Testis (tissue), 3 donors: ENCODE measurements around the gene SLC38A7. TPM values are rescaled to one million over a fixed set of nuclear protein-coding genes. Genes with fewer than 3 reads are reported as not detected.

Experiments used
- DNase-seq: peaks from one replicate; pipeline ENCODE4 v3.0.0-alpha.2; 2019
- H3K27ac ChIP-seq, 2 donors: fragments of 200-600 bp; sonication (generic); one replicate each; pipeline ENCODE4 v1.5.1; 2019
- H3K27me3 ChIP-seq: fragments of 200-600 bp; sonication (generic); one replicate; pipeline ENCODE4 v1.5.1; 2019
- H3K36me3 ChIP-seq: fragments of 200-600 bp; sonication (generic); one replicate; pipeline ENCODE4 v1.5.1; 2017; ENCODE audit warnings: low read depth; ENCODE audit errors: missing control alignments
- H3K4me1 ChIP-seq: fragments of 200-600 bp; sonication (generic); one replicate; pipeline ENCODE4 v1.5.1; 2019
- H3K4me3 ChIP-seq, 2 donors: fragments of 200-600 bp; sonication (generic); one replicate each; pipeline ENCODE4 v1.5.1; 2017 to 2019
- H3K9me3 ChIP-seq: fragments of 200-600 bp; sonication (generic); one replicate; pipeline ENCODE4 v1.5.1; 2017
- POLR2A ChIP-seq: fragments of 450-650 bp; IDR thresholded peaks from one replicate; pipeline ENCODE4 v1.6.1; 2017; ENCODE audit warnings: antibody characterized with exemption, mild to moderate bottlenecking, moderate library complexity
- WGBS, 2 donors: methylation state at CpG; one replicate each; pipeline ENCODE4 v1.1.5; 2018; 5-methylcytosine and 5-hydroxymethylcytosine counted together
- intact Hi-C: fragments of 100-400 bp; cut with DNase I; formaldehyde crosslinking; loops from one replicate; pipeline ENCODE4 v1.15.1; 2023; ENCODE audit warnings: low total_unique reads
- polyA plus RNA-seq: library from polyadenylated mRNA; stranded (reverse); fragments of 350-450 nt; fragmentation: Illumina TruSeq; extraction: RNeasy Lipid Tissue Mini Kit (QIAGEN cat#74804); gene quantifications from one replicate; pipeline ENCODE4 v1.2.3, GENCODE V29; 2014; ENCODE audit warnings: low read depth, low replicate concordance; ENCODE audit not compliant: insufficient read depth
- total RNA-seq, 2 donors: library from RNA; depleted of rRNA; stranded (reverse); fragments of >200 nt; gene quantifications; one replicate each; pipeline ENCODE4 v1.2.3, GENCODE V29; 2016
- TF ChIP-seq, protein P1 (sequence below), 3 experiments: fragments of 450-650 bp in 2 of 3; fragments of 200-600 bp in 1 of 3; sonication (generic) in 1 of 3; IDR thresholded peaks; one replicate each; pipeline ENCODE4 v1.5.1; 2016 to 2019; ENCODE audit warnings: antibody characterized with exemption in 3 of 3, mild to moderate bottlenecking in 2 of 3, moderate library complexity in 1 of 3

The SLC38A7 gene
- total and polyA plus RNA-seq, 3 donors from 2014 or later = 37.4 to 76.4 (median 66.6) TPM

DNA sequence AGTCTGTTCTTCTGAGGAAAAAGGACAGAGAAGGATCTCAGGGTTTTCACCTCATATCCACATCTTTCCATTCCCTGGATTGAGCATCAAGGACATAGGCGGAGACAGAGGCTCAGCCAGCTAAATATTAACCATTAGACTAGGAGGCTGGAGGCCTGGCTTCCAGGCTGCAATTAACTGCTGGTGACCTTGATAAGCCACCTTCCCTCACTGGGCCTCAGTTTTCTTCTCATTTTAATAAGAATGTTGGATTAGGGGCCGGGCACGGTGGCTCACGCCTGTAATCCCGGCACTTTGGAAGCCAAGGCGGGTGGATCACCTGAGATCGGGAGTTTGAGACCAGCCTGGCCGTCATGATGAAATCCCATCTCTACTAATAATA lies 29.4 kb downstream of the SLC38A7 start:
- no peak for TF ChIP-seq POLR2A
- TF ChIP-seq, protein P1, sequence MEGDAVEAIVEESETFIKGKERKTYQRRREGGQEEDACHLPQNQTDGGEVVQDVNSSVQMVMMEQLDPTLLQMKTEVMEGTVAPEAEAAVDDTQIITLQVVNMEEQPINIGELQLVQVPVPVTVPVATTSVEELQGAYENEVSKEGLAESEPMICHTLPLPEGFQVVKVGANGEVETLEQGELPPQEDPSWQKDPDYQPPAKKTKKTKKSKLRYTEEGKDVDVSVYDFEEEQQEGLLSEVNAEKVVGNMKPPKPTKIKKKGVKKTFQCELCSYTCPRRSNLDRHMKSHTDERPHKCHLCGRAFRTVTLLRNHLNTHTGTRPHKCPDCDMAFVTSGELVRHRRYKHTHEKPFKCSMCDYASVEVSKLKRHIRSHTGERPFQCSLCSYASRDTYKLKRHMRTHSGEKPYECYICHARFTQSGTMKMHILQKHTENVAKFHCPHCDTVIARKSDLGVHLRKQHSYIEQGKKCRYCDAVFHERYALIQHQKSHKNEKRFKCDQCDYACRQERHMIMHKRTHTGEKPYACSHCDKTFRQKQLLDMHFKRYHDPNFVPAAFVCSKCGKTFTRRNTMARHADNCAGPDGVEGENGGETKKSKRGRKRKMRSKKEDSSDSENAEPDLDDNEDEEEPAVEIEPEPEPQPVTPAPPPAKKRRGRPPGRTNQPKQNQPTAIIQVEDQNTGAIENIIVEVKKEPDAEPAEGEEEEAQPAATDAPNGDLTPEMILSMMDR (IDR thresholded peaks at IDR 0.05) = no peak
- no peaks in the 10 kb centered on the region for H3K36me3 ChIP-seq
- H3K27ac ChIP-seq = no peak overlapping the region
- no peaks in the 10 kb centered on the region for H3K9me3 ChIP-seq
- intact Hi-C loops = no loop called here
- no peaks in the 10 kb centered on the region for H3K4me1 ChIP-seq
- no peaks in the 10 kb centered on the region for H3K27me3 ChIP-seq
- no peak for DNase-seq
- H3K4me3 ChIP-seq = no peak overlapping the region
- 90 to 93% methylated on average over 8 of the region's 8 CpGs for WGBS, 2 donors

DNA sequence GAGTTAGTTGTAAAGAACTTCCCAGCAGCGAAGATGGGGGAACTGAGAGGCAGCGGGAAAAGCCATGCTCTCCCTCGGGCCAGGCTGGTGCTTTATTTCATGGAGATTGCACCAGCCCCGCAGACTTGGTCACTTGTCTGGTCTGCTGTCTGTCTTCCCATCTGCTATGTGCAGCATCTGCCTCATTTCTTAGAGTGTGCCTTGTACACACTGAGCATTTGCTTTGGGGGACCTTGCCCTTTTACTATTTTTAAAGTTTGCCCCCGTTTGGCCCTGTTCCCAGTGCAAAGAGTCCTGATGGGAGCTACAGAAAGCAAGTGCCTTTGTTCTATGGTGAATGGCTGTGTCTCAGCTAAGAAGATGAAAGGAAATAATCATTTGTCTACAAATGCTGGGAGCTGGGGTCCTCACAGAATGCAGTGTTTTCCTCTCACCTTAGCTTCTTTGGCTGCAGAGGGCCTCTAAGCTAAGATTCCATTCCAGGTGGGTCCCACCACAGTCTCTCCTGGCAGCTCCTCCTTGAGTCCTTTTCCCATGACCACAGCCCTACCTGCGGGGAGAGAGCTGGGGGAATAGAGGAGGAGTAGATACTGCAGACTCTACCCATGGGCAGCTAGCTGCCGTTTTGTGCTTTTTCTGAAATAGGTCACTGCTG lies 29.9 kb downstream of the SLC38A7 start:
- no peak overlapping the region for H3K4me3 ChIP-seq
- H3K27me3 ChIP-seq = no peaks in the 10 kb centered on the region
- H3K9me3 ChIP-seq = no peaks in the 10 kb centered on the region
- intact Hi-C loops = no loop called here
- no peaks in the 10 kb centered on the region for H3K4me1 ChIP-seq
- WGBS, 2 donors = 74 to 77% methylated on average over 7 of the region's 7 CpGs
- H3K27ac ChIP-seq = no peak overlapping the region
- no peak for DNase-seq
- no peak for TF ChIP-seq POLR2A
- TF ChIP-seq, protein P1 (IDR thresholded peaks at IDR 0.05) = no peak
- H3K36me3 ChIP-seq = no peaks in the 10 kb centered on the region

DNA sequence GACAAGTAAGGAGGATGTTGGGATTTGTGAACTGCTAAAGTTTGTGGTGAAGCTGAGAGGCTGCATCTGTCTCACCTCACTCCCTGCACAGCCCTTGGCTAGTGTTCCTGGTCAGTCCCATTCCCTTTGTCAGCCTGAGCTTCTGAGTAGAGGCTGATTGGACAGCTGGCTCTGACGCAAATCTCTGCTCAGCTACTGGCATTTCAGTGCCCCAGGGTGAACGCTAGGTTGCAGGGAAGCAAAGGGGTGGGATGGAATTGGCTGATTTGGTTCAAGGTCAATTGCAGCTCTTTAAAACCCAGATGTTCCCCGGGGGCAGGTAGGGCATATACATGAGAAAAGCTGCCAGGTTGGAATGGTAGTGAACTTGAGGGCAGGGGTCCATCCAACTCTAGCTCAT lies 31.8 kb downstream of the SLC38A7 start:
- Histone ChIP-seq H3K4me3 (no peak overlapping the region), H3K9me3 (no peaks in the 10 kb centered on the region), H3K27ac (no peak overlapping the region), H3K27me3 (no peaks in the 10 kb centered on the region), H3K4me1 (no peaks in the 10 kb centered on the region), H3K36me3 (no peaks in the 10 kb centered on the region)
- intact Hi-C loops = no loop called here
- TF ChIP-seq POLR2A = no peak
- 47 to 52% methylated on average over 3 of the region's 3 CpGs for WGBS, 2 donors
- DNase-seq = peak; percentile 63

DNA sequence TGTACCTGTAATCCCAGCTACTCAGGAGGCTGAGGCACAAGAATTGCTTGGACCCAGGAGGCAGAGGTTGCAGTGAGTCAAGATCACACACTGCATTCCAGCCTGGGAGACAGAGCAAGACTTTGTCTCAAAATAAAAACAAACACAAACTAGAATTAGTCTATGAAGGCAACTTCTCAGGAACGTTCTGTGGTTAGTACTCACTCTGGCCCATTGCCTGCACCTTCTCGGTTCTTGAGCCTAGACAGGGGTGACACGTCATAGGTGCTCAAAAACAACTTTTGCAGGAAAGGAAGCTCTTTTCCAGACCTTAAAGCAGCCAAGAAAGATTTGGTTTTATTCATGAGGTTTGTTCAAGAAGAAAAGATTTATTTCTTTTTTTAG lies 32.6 kb downstream of the SLC38A7 start:
- TF ChIP-seq POLR2A = no peak
- TF ChIP-seq, protein P1 (IDR thresholded peaks at IDR 0.05) = no peak
- H3K4me3 ChIP-seq = no peak overlapping the region
- no peaks in the 10 kb centered on the region for H3K9me3 ChIP-seq
- WGBS, 2 donors = 67% methylated on average over 3 of the region's 3 CpGs
- no peak overlapping the region for H3K27ac ChIP-seq
- no peak for DNase-seq
- no peaks in the 10 kb centered on the region for H3K27me3 ChIP-seq
- H3K4me1 ChIP-seq = no peaks in the 10 kb centered on the region
- intact Hi-C loops = no loop called here
- no peaks in the 10 kb centered on the region for H3K36me3 ChIP-seq

DNA sequence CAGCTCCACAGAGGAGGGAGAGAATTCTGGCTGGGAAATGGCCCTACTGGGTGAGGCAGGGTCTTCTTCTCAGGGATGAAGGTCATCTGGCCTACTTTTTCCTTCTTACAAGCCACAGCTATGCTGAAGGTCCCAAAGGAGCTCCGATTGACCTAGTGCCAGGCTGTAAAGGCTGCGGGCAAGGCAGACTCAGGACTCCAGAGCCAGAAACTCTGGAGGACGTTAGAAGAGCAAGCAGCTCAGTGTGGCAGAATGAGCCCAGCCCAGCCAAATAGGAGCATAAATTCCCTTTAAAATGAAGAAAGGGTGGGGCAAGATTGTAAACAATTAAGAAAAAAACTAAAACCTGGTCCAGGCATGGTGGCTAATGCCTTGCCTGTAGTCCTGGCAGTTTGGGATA lies 34.9 kb downstream of the SLC38A7 start:
- H3K4me1 ChIP-seq = no peaks in the 10 kb centered on the region
- intact Hi-C loops = no loop called here
- H3K4me3 ChIP-seq = no peak overlapping the region
- no peak for DNase-seq
- H3K27me3 ChIP-seq = no peaks in the 10 kb centered on the region
- no peaks in the 10 kb centered on the region for H3K36me3 ChIP-seq
- no peaks in the 10 kb centered on the region for H3K9me3 ChIP-seq
- TF ChIP-seq, protein P1 (IDR thresholded peaks at IDR 0.05) = no peak
- no peak for TF ChIP-seq POLR2A
- 61 to 75% methylated on average over 3 of the region's 3 CpGs for WGBS, 2 donors
- H3K27ac ChIP-seq = no peak overlapping the region
